Left lung (tissue), 10 donors: ENCODE data around the gene TTC36. TPM values are rescaled to one million over a fixed set of nuclear protein-coding genes. Genes with fewer than 3 reads are reported as not detected.

Source experiments
- ATAC-seq: fragments of 200-7000 bp; cut with Tn5 transposase; one replicate; pipeline ENCODE4 v1.9.1; 2020; ENCODE audit warnings: moderate library complexity
- DNase-seq, 4 donors: peaks; one replicate each; pipeline ENCODE4 v3.0.0-alpha.2; 2013 to 2020
- H3K27ac ChIP-seq, 2 donors: fragments of 200-600 bp; sonication (generic) in 1 of 2; one replicate each; pipeline versions ENCODE4 v1.5.0 to v1.8.0; 2020 to 2021
- H3K27me3 ChIP-seq, 2 donors: fragments of 200-600 bp; sonication (generic) in 1 of 2; one replicate each; pipeline versions ENCODE4 v1.5.0 to v1.8.0; 2020 to 2021
- H3K36me3 ChIP-seq, 2 donors: fragments of 200-600 bp; sonication (generic) in 1 of 2; one replicate each; pipeline versions ENCODE4 v1.5.0 to v1.8.0; 2020 to 2021
- H3K4me1 ChIP-seq, 2 donors: fragments of 200-600 bp; one replicate each; pipeline ENCODE4 v1.8.0; 2021
- H3K4me3 ChIP-seq, 2 donors: fragments of 200-600 bp; sonication (generic) in 1 of 2; one replicate each; pipeline versions ENCODE4 v1.5.0 to v1.8.0; 2020 to 2021; ENCODE audit warnings: mild to moderate bottlenecking in 1 of 2
- H3K9me3 ChIP-seq, 2 donors: fragments of 200-600 bp; sonication (generic) in 1 of 2; one replicate each; pipeline versions ENCODE4 v1.5.0 to v1.8.0; 2020 to 2021
- intact Hi-C, 2 donors: fragments of 100-400 bp; cut with DNase I; formaldehyde crosslinking; loops; one replicate each; pipeline versions ENCODE4 v1.11.2 to v1.14.2; 2022
- polyA plus RNA-seq, 6 donors: library from polyadenylated mRNA; unstranded; fragments of 120-200 nt; gene quantifications; one replicate each; pipeline ENCODE4 v1.2.1, GENCODE V29; 2013; ENCODE audit not compliant: insufficient read length in 6 of 6
- total RNA-seq, 2 donors: library from RNA; stranded (reverse); fragmentation: NEBNext Ultra II Directional; extraction: Animal tissue kit (Norgen Biotek cat#: 25700); gene quantifications; one replicate each; pipeline ENCODE4 v1.2.1, GENCODE V29; 2021
- TF ChIP-seq, protein P1 (sequence below), 2 donors: fragments of 200-600 bp; sonication (generic) in 1 of 2; IDR thresholded peaks; one replicate each; pipeline versions ENCODE4 v1.5.0 to v1.8.0; 2021; ENCODE audit warnings: antibody characterized with exemption in 2 of 2
- donor health status: DM: no; HTN: yes; CAD: no.
- donor health status: DM: no; HTN: no; CAD: no.

Gene TTC36
- total and polyA plus RNA-seq, 8 donors = 0.73 to 1.3 (median 0.84) TPM; not detected in 1

GRCh38 chr11:118535261-118535660 is 8.0 kb downstream of the TTC36 start:
- no peak overlapping the region for H3K4me3 ChIP-seq
- no peak overlapping the region for H3K27ac ChIP-seq
- H3K4me1 ChIP-seq = peaks cover 0 to 16% of the 10 kb centered on the region in 2 donors
- H3K27me3 ChIP-seq = peaks cover 0 to 13% of the 10 kb centered on the region in 2 donors
- no peak for ATAC-seq
- DNase-seq = no peak
- H3K36me3 ChIP-seq = no peaks in the 10 kb centered on the region
- intact Hi-C loops = no loop called here
- TF ChIP-seq, protein P1, sequence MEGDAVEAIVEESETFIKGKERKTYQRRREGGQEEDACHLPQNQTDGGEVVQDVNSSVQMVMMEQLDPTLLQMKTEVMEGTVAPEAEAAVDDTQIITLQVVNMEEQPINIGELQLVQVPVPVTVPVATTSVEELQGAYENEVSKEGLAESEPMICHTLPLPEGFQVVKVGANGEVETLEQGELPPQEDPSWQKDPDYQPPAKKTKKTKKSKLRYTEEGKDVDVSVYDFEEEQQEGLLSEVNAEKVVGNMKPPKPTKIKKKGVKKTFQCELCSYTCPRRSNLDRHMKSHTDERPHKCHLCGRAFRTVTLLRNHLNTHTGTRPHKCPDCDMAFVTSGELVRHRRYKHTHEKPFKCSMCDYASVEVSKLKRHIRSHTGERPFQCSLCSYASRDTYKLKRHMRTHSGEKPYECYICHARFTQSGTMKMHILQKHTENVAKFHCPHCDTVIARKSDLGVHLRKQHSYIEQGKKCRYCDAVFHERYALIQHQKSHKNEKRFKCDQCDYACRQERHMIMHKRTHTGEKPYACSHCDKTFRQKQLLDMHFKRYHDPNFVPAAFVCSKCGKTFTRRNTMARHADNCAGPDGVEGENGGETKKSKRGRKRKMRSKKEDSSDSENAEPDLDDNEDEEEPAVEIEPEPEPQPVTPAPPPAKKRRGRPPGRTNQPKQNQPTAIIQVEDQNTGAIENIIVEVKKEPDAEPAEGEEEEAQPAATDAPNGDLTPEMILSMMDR (IDR thresholded peaks at IDR 0.05) = no peak
- H3K9me3 ChIP-seq = no peaks in the 10 kb centered on the region

GRCh38 chr11:118536726-118537125 is 9.5 kb downstream of the TTC36 start:
- no peak overlapping the region for H3K4me3 ChIP-seq
- H3K36me3 ChIP-seq = peaks cover 0 to 4% of the 10 kb centered on the region in 2 donors
- peaks cover 0 to 1% of the 10 kb centered on the region in 2 donors for H3K4me1 ChIP-seq
- ATAC-seq (no peak), DNase-seq (no peak)
- intact Hi-C loops = no loop called here
- no peaks in the 10 kb centered on the region for H3K27me3 ChIP-seq
- no peaks in the 10 kb centered on the region for H3K9me3 ChIP-seq
- H3K27ac ChIP-seq = no peak overlapping the region
- TF ChIP-seq, protein P1 (IDR thresholded peaks at IDR 0.05) = no peak

DNA sequence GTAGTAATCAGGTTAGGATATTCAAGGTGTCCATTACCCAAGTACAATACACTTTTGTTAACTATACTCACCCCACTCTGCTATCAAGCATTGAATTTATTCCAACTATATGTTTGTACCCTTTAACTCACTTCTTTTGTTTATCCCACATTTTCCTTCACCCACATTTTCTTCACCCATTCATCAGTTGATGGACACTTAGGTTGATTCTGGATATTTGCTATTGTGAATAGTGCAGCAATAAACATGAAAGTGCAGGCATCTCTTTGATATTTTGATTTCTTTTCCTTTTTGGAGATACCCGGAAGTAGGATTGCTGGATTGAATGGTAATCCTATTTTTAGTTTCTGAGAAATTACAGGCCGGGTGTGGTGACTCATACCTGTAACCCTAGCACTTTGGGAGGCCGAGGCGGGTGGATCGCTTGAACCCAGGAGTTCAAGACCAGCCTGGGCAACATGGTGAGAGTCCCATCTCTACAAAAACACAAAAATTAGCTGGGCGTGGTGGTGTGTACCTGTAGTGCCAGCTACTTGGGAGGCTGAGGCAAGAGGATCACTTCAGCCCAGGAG is 10.2 kb downstream of the TTC36 start:
- no peak for ATAC-seq
- intact Hi-C loops = no loop called here

GRCh38 chr11:118544010-118544646 is 16.9 kb downstream of the TTC36 start:
- no peak for ATAC-seq
- no peaks in the 10 kb centered on the region for H3K9me3 ChIP-seq
- intact Hi-C loops = no loop called here
- peaks cover 0 to 35% of the 10 kb centered on the region in 2 donors for H3K36me3 ChIP-seq
- H3K4me1 ChIP-seq = no peaks in the 10 kb centered on the region
- no peaks in the 10 kb centered on the region for H3K27me3 ChIP-seq
- TF ChIP-seq, protein P1 (IDR thresholded peaks at IDR 0.05) = no peak
- no peak for DNase-seq
- H3K4me3 ChIP-seq = no peak overlapping the region
- no peak overlapping the region for H3K27ac ChIP-seq

More for the DNA sequence above, 10.2 kb downstream of the TTC36 start:
- Histone ChIP-seq H3K4me3 (no peak overlapping the region), H3K27ac (no peak overlapping the region), H3K36me3 (peaks cover 0 to 7% of the 10 kb centered on the region in 2 donors), H3K9me3 (no peaks in the 10 kb centered on the region), H3K4me1 (no peaks in the 10 kb centered on the region), H3K27me3 (no peaks in the 10 kb centered on the region)
- TF ChIP-seq, protein P1 (IDR thresholded peaks at IDR 0.05) = no peak
- no peak for DNase-seq

GRCh38 chr11:118544647-118545010 is 17.4 kb downstream of the TTC36 start:
- ATAC-seq (no peak), DNase-seq (no peak)
- Histone ChIP-seq H3K9me3 (no peaks in the 10 kb centered on the region), H3K4me3 (no peak overlapping the region), H3K27ac (no peak overlapping the region), H3K36me3 (peaks cover 0 to 35% of the 10 kb centered on the region in 2 donors), H3K27me3 (no peaks in the 10 kb centered on the region), H3K4me1 (no peaks in the 10 kb centered on the region)
- TF ChIP-seq, protein P1 (IDR thresholded peaks at IDR 0.05) = no peak
- intact Hi-C loops = no loop called here
